OCI-LY7 (cell line): ENCODE results near the gene MNS1.

ENCODE experiments used
- EZH2phosphoT487 ChIP-seq: fragments of 200-600 bp; sonication (generic); IDR thresholded peaks from 2 replicates; pipeline ENCODE4 v1.6.1; 2018; ENCODE audit warnings: low read depth, borderline replicate concordance, mild to moderate bottlenecking, mixed run types, antibody characterized with exemption, low read length, moderate library complexity, mixed read lengths
- TF ChIP-seq, protein P1 (sequence below): fragments of 200-600 bp; sonication (generic); conservative IDR thresholded peaks from 2 replicates; pipeline ENCODE4 v1.5.1; 2014; ENCODE audit warnings: mild to moderate bottlenecking, antibody characterized with exemption, low read length, moderate library complexity, mixed read lengths

DNA sequence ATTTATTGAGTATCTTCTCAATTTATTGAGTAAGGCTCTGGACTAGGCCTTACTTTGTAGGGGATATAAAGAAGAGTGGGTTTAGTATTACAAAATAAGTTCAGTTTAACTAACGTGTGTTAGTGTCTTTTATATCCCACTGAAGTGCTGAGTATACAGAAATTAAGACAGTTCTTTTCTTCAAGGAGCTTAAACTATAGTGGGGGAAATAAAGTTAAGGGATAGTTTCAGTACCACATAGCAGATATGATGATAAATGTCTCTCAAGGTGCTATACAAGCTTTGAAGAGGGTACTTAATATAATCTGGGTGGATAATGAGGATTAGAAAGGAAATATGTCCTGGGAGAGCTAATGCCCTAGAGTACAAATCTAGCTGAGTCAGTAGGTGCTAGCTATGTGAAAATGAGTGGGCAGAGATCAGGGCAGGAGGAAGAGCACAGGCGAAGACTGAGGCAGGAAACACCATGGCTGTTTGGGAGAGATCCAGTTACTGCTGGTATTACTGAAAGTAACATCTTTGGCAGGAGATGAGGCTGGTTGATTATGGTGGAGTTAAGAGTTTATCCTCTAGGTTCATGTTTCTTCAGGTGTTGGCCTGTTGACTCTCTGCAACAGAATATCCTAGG is 53.7 kb downstream of the MNS1 start:
- TF ChIP-seq, protein P1, sequence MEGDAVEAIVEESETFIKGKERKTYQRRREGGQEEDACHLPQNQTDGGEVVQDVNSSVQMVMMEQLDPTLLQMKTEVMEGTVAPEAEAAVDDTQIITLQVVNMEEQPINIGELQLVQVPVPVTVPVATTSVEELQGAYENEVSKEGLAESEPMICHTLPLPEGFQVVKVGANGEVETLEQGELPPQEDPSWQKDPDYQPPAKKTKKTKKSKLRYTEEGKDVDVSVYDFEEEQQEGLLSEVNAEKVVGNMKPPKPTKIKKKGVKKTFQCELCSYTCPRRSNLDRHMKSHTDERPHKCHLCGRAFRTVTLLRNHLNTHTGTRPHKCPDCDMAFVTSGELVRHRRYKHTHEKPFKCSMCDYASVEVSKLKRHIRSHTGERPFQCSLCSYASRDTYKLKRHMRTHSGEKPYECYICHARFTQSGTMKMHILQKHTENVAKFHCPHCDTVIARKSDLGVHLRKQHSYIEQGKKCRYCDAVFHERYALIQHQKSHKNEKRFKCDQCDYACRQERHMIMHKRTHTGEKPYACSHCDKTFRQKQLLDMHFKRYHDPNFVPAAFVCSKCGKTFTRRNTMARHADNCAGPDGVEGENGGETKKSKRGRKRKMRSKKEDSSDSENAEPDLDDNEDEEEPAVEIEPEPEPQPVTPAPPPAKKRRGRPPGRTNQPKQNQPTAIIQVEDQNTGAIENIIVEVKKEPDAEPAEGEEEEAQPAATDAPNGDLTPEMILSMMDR = no peak
- TF ChIP-seq EZH2phosphoT487 = no peak
